ENCODE data around the gene SLC28A3.

The SLC28A3 gene

DNA sequence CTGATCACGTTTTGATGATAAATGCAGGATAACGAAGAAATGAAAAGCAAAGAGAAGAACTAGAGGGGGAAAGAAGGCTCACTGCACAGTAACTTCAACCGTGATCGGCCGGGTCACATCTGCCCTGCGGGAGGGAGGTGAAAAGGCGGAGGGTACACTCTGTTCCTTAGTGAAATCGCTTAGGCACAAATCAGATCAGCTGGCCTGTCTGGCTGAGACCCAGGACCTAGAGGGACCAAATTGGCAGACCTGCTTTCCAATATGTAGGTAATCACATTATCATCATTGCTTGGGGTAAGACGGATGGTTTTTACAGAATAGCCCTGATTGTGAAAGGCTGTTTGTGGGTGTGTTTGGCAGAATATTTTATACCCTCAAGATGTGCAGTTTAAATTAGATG lies 82.2 kb downstream of the SLC28A3 start:
- in situ Hi-C loops (cut with HindIII; ENCODE audit: low sequenced_read_pairs): loop anchor here (5.0 to 25.0 kb wide), 2 partner anchors 49 to 321 kb away; no protein-coding TSS in a partner anchor

DNA sequence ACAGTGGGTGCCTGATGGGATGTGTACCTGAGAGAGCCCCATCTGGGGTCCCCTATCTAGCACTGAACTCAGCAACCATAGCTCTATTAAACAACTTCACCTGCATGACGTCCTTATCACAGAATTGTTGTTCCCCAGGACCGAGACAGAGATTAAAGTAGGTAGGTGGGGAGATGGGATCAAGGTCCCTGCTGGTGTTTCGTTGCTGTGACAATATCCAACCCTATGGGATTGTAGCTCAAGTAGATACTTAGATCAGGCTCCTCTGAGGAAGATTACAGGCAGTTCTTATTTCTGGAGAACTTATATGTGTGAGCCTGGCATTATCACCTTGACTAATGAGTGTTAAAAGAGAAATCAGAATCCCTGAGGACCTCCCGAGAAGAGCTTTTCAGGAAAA lies 84.9 kb downstream of the SLC28A3 start:
- in situ Hi-C loops (cut with HindIII; ENCODE audit: low sequenced_read_pairs): loop anchor here (5.0 to 25.0 kb wide), 2 partner anchors 52 to 318 kb away; no protein-coding TSS in a partner anchor

DNA sequence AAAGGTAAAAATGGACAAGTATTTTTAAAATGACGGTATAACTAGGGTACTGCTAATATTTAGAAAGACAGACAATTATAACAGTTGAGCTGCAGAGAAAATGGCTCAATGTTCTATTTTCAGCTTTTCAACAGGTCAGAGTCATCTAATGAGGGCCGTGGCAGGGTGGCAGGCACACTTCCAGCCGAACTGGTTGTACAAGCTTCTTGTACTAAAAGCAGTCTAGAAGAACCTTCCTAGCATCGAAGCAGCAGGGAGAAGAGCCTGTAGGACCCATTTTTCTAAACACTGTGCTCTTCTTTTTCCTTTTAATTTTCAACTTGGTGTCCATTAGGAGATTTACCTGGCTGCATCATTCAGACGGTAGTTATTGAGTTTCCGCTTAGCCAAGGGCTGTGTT lies 85.6 kb downstream of the SLC28A3 start:
- in situ Hi-C loops (cut with HindIII; ENCODE audit: low sequenced_read_pairs): loop anchor here (5.0 to 25.0 kb wide), 2 partner anchors 52 to 318 kb away; no protein-coding TSS in a partner anchor

DNA sequence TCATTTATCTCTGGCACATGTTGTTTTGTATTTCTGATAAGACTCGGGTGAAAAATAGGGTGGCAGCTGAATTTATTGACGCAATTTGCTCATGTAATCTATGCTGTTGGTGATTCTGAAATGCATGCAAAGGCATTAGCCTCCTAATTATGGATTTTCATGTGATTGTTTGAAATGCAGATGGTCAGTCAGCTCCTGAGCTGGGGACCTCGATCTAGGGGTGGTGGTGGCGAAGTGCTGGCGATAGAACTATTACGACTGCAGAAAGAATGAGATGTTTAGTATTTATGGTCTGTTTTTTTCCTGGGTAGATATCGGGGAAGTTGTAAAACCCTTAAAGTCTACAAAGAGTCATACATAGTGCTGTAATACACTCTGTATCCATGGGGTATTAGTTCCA lies 88.6 kb downstream of the SLC28A3 start:
- in situ Hi-C loops (cut with HindIII; ENCODE audit: low sequenced_read_pairs): loop anchor here (25.0 kb wide), 1 partner anchor 315 kb away; no protein-coding TSS in a partner anchor

DNA sequence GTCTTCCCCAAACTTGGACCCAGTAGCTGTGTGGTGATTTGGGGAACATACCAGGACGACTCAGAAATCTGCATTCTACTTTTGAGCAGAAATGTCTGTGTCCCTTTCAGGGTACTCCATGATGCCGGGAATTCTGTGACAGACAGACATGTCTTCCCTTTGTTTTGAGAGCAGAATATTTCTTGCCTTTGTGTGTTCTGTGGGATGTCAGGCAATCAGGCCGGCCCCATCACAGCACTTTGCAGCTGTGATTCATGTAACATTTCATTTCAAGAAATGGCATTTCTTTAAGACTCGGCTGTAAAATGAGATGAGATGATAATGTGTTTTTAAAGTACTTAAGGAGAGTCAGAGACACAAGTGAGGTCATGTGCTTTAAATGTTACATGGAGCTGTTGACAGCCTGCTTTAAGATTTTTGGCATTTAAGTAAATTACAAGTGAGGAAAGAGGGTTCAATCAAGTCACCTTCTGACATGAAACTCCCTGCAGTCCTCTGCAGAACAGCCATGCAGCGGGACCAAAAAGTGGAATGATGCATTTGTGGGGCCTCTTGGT lies 98.7 kb downstream of the SLC28A3 start:
- in situ Hi-C loops (cut with HindIII; ENCODE audit: low sequenced_read_pairs): no loop called here

DNA sequence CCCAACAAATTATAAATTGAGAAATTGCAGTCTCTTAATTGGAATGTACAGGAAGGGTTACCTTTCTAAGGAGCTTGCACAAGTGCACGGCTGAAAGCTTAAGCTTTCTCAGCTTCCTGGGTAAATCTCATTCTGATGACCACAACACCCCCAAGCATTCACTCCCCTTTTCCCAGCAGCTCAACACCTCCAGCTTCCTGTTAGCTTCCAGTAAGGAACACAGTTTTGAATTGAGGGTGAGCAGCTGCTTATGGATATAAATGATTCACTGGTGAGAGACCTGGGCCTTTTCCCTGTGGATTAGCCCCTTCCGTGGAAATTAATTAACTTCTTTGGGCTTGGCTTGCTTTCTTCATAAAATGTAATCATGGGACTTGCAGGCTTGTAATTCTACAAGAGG lies 101.2 kb downstream of the SLC28A3 start:
- in situ Hi-C loops (cut with HindIII; ENCODE audit: low sequenced_read_pairs): no loop called here

DNA sequence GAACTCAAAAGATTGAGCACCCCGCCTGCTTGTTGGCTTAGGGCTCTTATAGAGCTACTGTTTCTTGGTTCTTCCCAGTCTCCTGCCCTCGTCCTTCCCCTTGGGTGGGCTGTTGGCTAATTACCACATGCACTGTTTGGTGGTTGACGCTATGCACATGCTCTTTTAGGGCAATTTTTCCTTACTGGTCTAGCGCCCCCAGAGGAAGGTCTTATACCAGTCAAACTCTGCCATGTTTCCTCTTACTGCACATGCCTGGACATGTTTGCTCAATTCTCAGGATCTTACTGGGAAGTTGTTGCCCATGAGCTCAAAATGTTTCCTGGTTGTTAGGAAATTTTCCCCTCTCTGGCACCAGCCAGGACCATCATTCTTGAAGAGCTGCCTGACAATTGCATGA lies 101.9 kb downstream of the SLC28A3 start:
- in situ Hi-C loops (cut with HindIII; ENCODE audit: low sequenced_read_pairs): no loop called here

DNA sequence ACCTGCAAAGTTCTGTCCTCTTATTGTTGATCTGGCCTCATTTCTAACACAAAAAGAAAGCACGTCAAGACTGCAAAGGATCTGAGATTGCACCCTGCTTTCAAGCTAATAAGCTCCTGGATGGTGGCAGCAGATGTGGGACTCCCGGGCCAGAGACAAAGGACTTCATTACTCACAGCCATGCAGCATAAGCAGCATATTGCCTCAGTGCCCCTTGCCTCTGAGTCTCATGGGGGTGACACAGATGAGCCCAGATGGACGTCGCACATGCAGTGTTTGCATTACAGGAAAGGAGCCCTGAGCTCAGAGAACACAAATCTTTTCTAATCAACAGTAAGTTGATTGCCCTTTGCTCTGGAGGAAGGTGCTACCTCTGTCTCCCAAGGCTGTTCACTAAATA lies 105.0 kb downstream of the SLC28A3 start:
- in situ Hi-C loops (cut with HindIII; ENCODE audit: low sequenced_read_pairs): no loop called here

DNA sequence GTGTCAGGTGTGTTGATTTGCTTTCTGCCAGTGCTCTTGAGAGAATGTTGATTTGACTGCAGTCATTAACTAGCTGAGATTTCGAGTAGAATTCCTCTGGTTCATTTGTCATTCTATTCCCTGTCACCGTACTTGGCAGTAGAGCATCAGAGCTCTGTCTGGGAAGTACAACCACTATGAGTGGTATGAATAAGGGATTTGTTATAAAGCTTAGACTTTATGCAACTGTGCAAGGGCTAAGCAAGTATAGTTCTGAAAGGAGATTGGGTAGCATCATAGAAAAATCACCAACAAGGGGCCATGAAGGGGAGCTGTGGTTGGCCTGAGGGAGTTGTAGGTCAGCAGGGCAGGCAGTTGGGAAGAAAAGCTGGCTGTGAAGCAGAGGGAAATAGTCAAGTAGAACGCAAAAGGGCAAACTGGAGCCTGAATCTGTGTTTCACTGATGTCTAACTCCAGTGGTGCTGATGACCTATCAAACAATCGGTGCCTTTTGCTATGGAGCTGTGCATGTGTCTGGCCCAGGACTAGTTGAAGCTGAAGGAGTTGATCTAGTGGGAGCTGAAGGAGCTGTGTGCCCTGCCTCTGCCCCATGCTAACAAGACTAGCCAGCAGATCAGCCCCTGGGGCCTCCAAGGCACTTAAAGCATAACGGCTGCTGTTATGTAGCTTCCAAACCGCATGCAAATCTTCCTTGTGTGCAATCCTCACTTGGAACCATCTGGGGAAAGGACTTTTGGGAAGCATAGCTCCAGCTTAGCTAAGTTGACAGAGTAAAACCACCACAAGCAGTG lies 110.0 kb downstream of the SLC28A3 start:
- in situ Hi-C loops (cut with HindIII; ENCODE audit: low sequenced_read_pairs): no loop called here

DNA sequence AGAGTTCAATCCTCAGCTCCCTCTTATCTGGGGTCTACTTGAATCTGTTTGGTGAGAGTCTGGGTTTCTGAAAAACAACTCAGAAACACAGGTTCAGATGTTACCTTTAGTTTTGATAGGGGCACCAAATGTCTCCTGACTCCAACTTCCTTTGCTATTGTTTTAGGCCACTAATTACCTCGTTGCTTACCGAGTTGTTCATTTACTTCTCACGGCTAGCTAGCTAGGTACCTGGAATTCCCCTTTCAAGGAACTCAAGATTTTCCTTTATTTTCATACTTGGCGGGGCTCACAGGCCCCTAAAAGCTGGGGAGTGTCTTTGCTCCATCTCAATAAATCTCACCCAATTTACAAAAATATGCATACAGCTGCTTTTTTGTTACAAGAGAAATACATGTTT lies 111.4 kb downstream of the SLC28A3 start:
- in situ Hi-C loops (cut with HindIII; ENCODE audit: low sequenced_read_pairs): no loop called here

DNA sequence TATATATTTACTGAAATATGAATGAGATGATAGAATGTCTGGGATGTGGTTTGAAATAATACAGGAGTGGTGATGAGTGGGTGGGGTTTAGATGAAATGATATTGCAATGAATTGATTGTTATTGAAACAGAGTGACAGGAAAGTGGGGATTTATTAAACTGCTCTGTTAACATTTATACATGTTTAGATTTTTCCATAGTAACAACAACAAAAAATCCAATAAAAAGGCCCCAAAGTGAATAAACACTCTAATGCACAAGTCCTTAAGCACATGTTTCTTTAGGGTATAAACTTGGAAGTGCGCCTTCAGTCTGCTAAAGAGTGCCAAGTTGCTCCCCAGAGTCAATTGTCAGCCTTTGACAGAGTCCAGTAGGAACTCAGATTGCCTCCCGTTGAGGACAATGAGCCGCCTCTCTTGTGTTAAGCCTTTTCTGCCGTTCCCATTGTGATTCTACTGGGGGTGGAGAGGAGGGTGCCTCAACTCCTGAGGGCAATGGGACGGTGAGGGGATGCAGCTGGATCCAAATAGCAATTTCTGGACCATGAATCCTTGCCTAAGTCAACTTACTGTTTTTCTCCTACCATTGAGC lies 112.3 kb downstream of the SLC28A3 start:
- in situ Hi-C loops (cut with HindIII; ENCODE audit: low sequenced_read_pairs): no loop called here

DNA sequence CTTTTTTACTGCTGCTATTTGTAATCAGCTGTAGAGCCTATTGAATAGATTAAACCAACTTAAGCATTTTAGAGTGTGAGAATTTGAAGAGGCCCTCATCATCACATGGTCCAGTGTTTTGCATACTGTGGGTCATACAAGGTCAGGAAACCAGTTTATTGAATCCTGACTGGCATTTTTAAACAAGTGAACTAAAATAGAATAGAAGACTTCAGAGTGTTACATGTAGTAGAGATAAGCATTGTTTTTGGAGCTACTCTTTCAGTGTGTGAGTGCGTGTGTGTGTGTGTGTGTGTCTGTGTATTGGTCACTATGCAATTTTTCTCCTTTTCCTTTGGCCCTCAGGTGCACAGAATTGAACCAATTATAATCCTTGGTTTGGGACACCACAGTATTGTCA lies 114.4 kb downstream of the SLC28A3 start:
- in situ Hi-C loops (cut with HindIII; ENCODE audit: low sequenced_read_pairs): no loop called here
